Liver (tissue), 9 donors: ENCODE measurements around the gene PLXDC2. TPM values are rescaled to one million over a fixed set of nuclear protein-coding genes. Genes with fewer than 3 reads are reported as not detected.

Experiments
- DNase-seq: peaks from one replicate; pipeline ENCODE4 v3.0.0-alpha.2; 2017; ENCODE audit warnings: low spot score
- H3K27ac ChIP-seq, 2 donors: one replicate each; pipeline ENCODE4 v1.7.0; 2013; ENCODE audit warnings: inconsistent platforms in 2 of 2, low read length in 2 of 2, control low read depth in 1 of 2, low read depth in 1 of 2, mild to moderate bottlenecking in 1 of 2
- H3K27me3 ChIP-seq, 4 donors: one replicate each; pipeline versions ENCODE4 v1.6.1 to v1.7.0; 2013; ENCODE audit warnings: low read length in 3 of 4, inconsistent platforms in 1 of 4, mild to moderate bottlenecking in 1 of 4, moderate library complexity in 1 of 4; ENCODE audit not compliant: control insufficient read depth in 4 of 4, insufficient read depth in 4 of 4
- H3K36me3 ChIP-seq, 4 donors: one replicate each; pipeline versions ENCODE4 v1.6.1 to v1.7.0; 2013; ENCODE audit warnings: low read length in 3 of 4, mild to moderate bottlenecking in 3 of 4, low read depth in 1 of 4, moderate library complexity in 1 of 4; ENCODE audit not compliant: control insufficient read depth in 4 of 4, insufficient read depth in 3 of 4
- H3K4me1 ChIP-seq, 4 donors: one replicate each; pipeline versions ENCODE4 v1.6.1 to v1.7.0; 2013; ENCODE audit warnings: low read length in 3 of 4, mild to moderate bottlenecking in 3 of 4, moderate library complexity in 1 of 4; ENCODE audit not compliant: control insufficient read depth in 4 of 4, insufficient read depth in 4 of 4
- H3K4me3 ChIP-seq, 3 donors: one replicate each; pipeline versions ENCODE4 v1.6.1 to v1.7.0; 2013; ENCODE audit warnings: low read length in 3 of 3, control low read depth in 1 of 3, low read depth in 1 of 3, mild to moderate bottlenecking in 1 of 3
- H3K9ac ChIP-seq, 2 donors: one replicate each; pipeline ENCODE4 v1.7.0; 2013; ENCODE audit warnings: low read length in 2 of 2, mild to moderate bottlenecking in 2 of 2, moderate library complexity in 2 of 2, control low read depth in 1 of 2, low read depth in 1 of 2
- H3K9me3 ChIP-seq, 4 donors: one replicate each; pipeline versions ENCODE4 v1.6.1 to v1.7.0; 2013; ENCODE audit warnings: low read length in 3 of 4; ENCODE audit not compliant: control insufficient read depth in 4 of 4
- FOXA1 ChIP-seq: IDR thresholded peaks from 2 replicates; pipeline ENCODE4 v1.6.1; 2016; ENCODE audit warnings: antibody characterized with exemption
- FOXA2 ChIP-seq: IDR thresholded peaks from 2 replicates; pipeline ENCODE4 v1.6.1; 2016; ENCODE audit warnings: antibody characterized with exemption
- GABPA ChIP-seq, 2 donors: IDR thresholded peaks in 1 of 2; conservative IDR thresholded peaks in 1 of 2; 2 replicates each; pipeline ENCODE4 v1.6.1; 2016; ENCODE audit warnings: antibody characterized with exemption in 2 of 2, mild to moderate bottlenecking in 1 of 2, moderate library complexity in 1 of 2
- HNF4A ChIP-seq, 2 donors: conservative IDR thresholded peaks; 2 replicates each; pipeline ENCODE4 v1.6.1; 2016; ENCODE audit warnings: antibody characterized with exemption in 2 of 2, mild to moderate bottlenecking in 2 of 2
- HNF4G ChIP-seq: IDR thresholded peaks from 2 replicates; pipeline ENCODE4 v1.6.1; 2016; ENCODE audit warnings: antibody characterized with exemption
- JUND ChIP-seq, 2 donors: IDR thresholded peaks; 2 replicates each; pipeline ENCODE4 v1.6.1; 2016; ENCODE audit warnings: antibody characterized with exemption in 2 of 2
- NR2F2 ChIP-seq: IDR thresholded peaks from 2 replicates; pipeline ENCODE4 v1.6.1; 2016; ENCODE audit warnings: antibody characterized with exemption
- RAD21 ChIP-seq, 2 donors: IDR thresholded peaks; 2 replicates each; pipeline ENCODE4 v1.6.1; 2016; ENCODE audit warnings: antibody characterized with exemption in 2 of 2, mild to moderate bottlenecking in 2 of 2
- REST ChIP-seq: IDR thresholded peaks from 2 replicates; pipeline ENCODE4 v1.6.1; 2016; ENCODE audit warnings: antibody characterized with exemption, mild to moderate bottlenecking
- RXRA ChIP-seq, 2 donors: IDR thresholded peaks; 2 replicates each; pipeline ENCODE4 v1.6.1; 2017 to 2018; ENCODE audit warnings: antibody characterized with exemption in 2 of 2, mild to moderate bottlenecking in 1 of 2
- SP1 ChIP-seq: IDR thresholded peaks from 2 replicates; pipeline ENCODE4 v1.6.1; 2018; ENCODE audit warnings: antibody characterized with exemption, mild to moderate bottlenecking
- TAF1 ChIP-seq: conservative IDR thresholded peaks from 2 replicates; pipeline ENCODE4 v1.6.1; 2016; ENCODE audit warnings: antibody characterized with exemption, mild to moderate bottlenecking
- YY1 ChIP-seq: IDR thresholded peaks from 2 replicates; pipeline ENCODE4 v1.6.1; 2016; ENCODE audit warnings: antibody characterized with exemption, mild to moderate bottlenecking
- ZBTB33 ChIP-seq: IDR thresholded peaks from 2 replicates; pipeline ENCODE4 v1.6.1; 2016; ENCODE audit warnings: antibody characterized with exemption
- WGBS: extraction: QIAGEN DNeasy Blood & Tissue Kit; methylation state at CpG from one replicate; pipeline ENCODE4 v1.1.7; 2013; 5-methylcytosine and 5-hydroxymethylcytosine counted together
- polyA plus RNA-seq, 2 donors: library from polyadenylated mRNA; stranded (reverse) in 1 of 2; unstranded in 1 of 2; fragments of 200-250 nt in 1 of 2; fragments of >200 nt in 1 of 2; fragmentation: Nextera tagmentation in 1 of 2; extraction: Ambion mirVana in 1 of 2; gene quantifications; one replicate each; pipeline versions ENCODE4 v1.2.1 to v1.2.3, GENCODE V29; 2013 to 2015
- total RNA-seq, 2 donors: library from RNA; depleted of rRNA; stranded (reverse); fragments of >200 nt; gene quantifications; one replicate each; pipeline ENCODE4 v1.2.3, GENCODE V29; 2014
- TF ChIP-seq, protein P1 (sequence below): fragments of 150-350 bp; IDR thresholded peaks from 2 replicates; pipeline ENCODE4 v1.5.1; 2017; ENCODE audit warnings: improper control_type of control experiment, low read depth, low read length; ENCODE audit not compliant: missing input control
- TF ChIP-seq, protein P2 (sequence below): IDR thresholded peaks from 2 replicates; pipeline ENCODE4 v1.6.1; 2016; ENCODE audit warnings: antibody characterized with exemption
- TF ChIP-seq, protein P3 (sequence below): IDR thresholded peaks from 2 replicates; pipeline ENCODE4 v1.6.1; 2016; ENCODE audit warnings: antibody characterized with exemption
- donor health status: healthy.
- donor health status: healthy.
- donor health status: healthy.
- donor health status: healthy.
- donor health status: healthy.

The PLXDC2 gene
- total and polyA plus RNA-seq, 4 donors = 1.4 to 5.1 (median 2.4) TPM

DNA sequence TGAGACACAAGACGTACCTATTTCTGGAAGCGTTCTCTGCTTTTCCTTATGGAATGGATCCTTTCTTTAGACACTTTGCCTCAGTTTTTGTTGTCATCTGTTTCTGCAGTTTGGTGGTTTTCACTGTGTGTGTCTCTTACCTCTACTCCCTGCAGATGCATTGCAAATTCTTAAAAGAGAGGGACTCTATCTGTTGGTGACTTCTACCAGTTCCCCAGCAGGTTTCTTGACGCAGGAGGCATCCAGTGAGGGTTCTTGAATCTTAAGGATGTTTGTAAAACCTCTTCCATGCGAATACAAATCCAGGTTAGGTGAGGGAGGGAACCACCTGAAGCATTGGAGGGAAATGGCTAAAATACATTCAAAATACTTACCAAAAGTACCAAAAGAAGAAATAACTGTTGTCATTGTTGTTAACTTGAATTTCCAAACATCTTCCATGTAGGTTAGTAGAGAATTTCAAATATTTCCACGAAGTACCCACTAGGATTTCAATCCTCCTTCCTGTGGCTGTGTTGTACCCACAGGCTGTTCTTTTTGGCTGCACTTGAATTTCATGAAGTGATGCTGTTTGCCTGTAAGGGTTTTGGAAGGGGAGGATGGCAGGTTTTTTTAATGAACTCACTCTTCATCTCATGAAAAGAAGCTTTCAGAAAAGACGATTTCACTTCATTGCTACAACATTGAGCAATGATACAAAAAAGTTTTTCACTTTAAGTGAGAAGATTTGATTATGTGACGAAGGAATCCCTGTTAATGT lies 32.2 kb downstream of the PLXDC2 start:
- DNase-seq = no peak
- H3K9me3 ChIP-seq = no peaks in the 10 kb centered on the region
- no peaks in the 10 kb centered on the region for H3K36me3 ChIP-seq
- no peak overlapping the region for H3K27ac ChIP-seq
- no peak for TF ChIP-seq JUND (IDR thresholded peaks at IDR 0.05)
- no peak for TF ChIP-seq RAD21 (IDR thresholded peaks at IDR 0.05)
- TF ChIP-seq GABPA (IDR thresholded peaks at IDR 0.05 in 1 of 2, conservative IDR thresholded peaks at IDR 0.05 in 1 of 2) = no peak
- no peak for TF ChIP-seq HNF4G
- TF ChIP-seq, protein P1, sequence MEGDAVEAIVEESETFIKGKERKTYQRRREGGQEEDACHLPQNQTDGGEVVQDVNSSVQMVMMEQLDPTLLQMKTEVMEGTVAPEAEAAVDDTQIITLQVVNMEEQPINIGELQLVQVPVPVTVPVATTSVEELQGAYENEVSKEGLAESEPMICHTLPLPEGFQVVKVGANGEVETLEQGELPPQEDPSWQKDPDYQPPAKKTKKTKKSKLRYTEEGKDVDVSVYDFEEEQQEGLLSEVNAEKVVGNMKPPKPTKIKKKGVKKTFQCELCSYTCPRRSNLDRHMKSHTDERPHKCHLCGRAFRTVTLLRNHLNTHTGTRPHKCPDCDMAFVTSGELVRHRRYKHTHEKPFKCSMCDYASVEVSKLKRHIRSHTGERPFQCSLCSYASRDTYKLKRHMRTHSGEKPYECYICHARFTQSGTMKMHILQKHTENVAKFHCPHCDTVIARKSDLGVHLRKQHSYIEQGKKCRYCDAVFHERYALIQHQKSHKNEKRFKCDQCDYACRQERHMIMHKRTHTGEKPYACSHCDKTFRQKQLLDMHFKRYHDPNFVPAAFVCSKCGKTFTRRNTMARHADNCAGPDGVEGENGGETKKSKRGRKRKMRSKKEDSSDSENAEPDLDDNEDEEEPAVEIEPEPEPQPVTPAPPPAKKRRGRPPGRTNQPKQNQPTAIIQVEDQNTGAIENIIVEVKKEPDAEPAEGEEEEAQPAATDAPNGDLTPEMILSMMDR = no peak
- TF ChIP-seq NR2F2 = no peak
- no peak for TF ChIP-seq FOXA1
- TF ChIP-seq HNF4A (conservative IDR thresholded peaks at IDR 0.05) = no peak
- no peak for TF ChIP-seq SP1
- TF ChIP-seq FOXA2 = no peak
- TF ChIP-seq RXRA (IDR thresholded peaks at IDR 0.05) = no peak
- H3K4me3 ChIP-seq = no peak overlapping the region
- H3K9ac ChIP-seq = no peak overlapping the region
- no peaks in the 10 kb centered on the region for H3K27me3 ChIP-seq
- no peaks in the 10 kb centered on the region for H3K4me1 ChIP-seq
- WGBS = 86% methylated on average over 7 of the region's 7 CpGs

- Histone ChIP-seq H3K4me1 (no peaks in the 10 kb centered on the region), H3K27ac (no peak overlapping the region), H3K36me3 (no peaks in the 10 kb centered on the region), H3K4me3 (no peak overlapping the region), H3K27me3 (no peaks in the 10 kb centered on the region), H3K9me3 (no peaks in the 10 kb centered on the region), H3K9ac (no peak overlapping the region)
- DNase-seq = no peak
- 88% methylated on average over 5 of the region's 5 CpGs for WGBS
- TF ChIP-seq SP1 = no peak
- TF ChIP-seq RAD21 (IDR thresholded peaks at IDR 0.05) = no peak
- no peak for TF ChIP-seq ZBTB33
- TF ChIP-seq, protein P2, sequence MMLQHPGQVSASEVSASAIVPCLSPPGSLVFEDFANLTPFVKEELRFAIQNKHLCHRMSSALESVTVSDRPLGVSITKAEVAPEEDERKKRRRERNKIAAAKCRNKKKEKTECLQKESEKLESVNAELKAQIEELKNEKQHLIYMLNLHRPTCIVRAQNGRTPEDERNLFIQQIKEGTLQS = no peak
- TF ChIP-seq NR2F2 = no peak
- TF ChIP-seq JUND (IDR thresholded peaks at IDR 0.05) = no peak
- TF ChIP-seq, protein P1 = no peak
- TF ChIP-seq RXRA (IDR thresholded peaks at IDR 0.05) = no peak
- no peak for TF ChIP-seq FOXA2
- TF ChIP-seq GABPA (IDR thresholded peaks at IDR 0.05 in 1 of 2, conservative IDR thresholded peaks at IDR 0.05 in 1 of 2) = no peak
- TF ChIP-seq TAF1 = no peak
- no peak for TF ChIP-seq YY1
- TF ChIP-seq FOXA1 = no peak
- TF ChIP-seq HNF4A (conservative IDR thresholded peaks at IDR 0.05) = no peak
- TF ChIP-seq REST = no peak
- TF ChIP-seq, protein P3, sequence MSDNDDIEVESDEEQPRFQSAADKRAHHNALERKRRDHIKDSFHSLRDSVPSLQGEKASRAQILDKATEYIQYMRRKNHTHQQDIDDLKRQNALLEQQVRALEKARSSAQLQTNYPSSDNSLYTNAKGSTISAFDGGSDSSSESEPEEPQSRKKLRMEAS = no peak
Observed at GRCh38 chr10:19853831-19854230, 37.6 kb downstream of the PLXDC2 start.
